ENCODE measurements around the gene MOCS3.

Gene MOCS3

GRCh38 chr20:50991076-50991475 lies 32.5 kb downstream of the MOCS3 start:
- no peak for TF ChIP-seq CTCF (IDR thresholded peaks at IDR 0.05; ENCODE audit: borderline replicate concordance, control extremely low read depth, extremely low read depth, insufficient read depth, missing control alignments)
- in situ Hi-C loops (cut with MboI; ENCODE audit: low sequenced_read_pairs, unreplicated experiment), result loop anchor here (10.0 to 25.0 kb wide), 2 partner anchors 334 to 621 kb away; no protein-coding TSS in a partner anchor
- DNase-seq (ENCODE audit: low spot score), result no peak

GRCh38 chr20:50992336-50992732 lies 33.7 kb downstream of the MOCS3 start:
- DNase-seq (ENCODE audit: low spot score), result no peak
- in situ Hi-C loops (cut with MboI; ENCODE audit: low sequenced_read_pairs, unreplicated experiment), result loop anchor here (10.0 to 25.0 kb wide), 2 partner anchors 332 to 620 kb away; no protein-coding TSS in a partner anchor
- peak; percentile 3 for TF ChIP-seq CTCF (IDR thresholded peaks at IDR 0.05; ENCODE audit: borderline replicate concordance, control extremely low read depth, extremely low read depth, insufficient read depth, missing control alignments)

- peak; percentile 22 for TF ChIP-seq CTCF (IDR thresholded peaks at IDR 0.05; ENCODE audit: borderline replicate concordance, control extremely low read depth, extremely low read depth, insufficient read depth, missing control alignments)
- peak; percentile 65 for DNase-seq (ENCODE audit: low spot score)
- in situ Hi-C loops (cut with MboI; ENCODE audit: low sequenced_read_pairs, unreplicated experiment), result loop anchor here (10.0 to 25.0 kb wide), 2 partner anchors 332 to 619 kb away; no protein-coding TSS in a partner anchor
These were observed 34.3 kb downstream of the MOCS3 start for GRCh38 chr20:50992733-50993457.

GRCh38 chr20:50993876-50994275 lies 35.3 kb downstream of the MOCS3 start:
- no peak for TF ChIP-seq CTCF (IDR thresholded peaks at IDR 0.05; ENCODE audit: borderline replicate concordance, control extremely low read depth, extremely low read depth, insufficient read depth, missing control alignments)
- in situ Hi-C loops (cut with MboI; ENCODE audit: low sequenced_read_pairs, unreplicated experiment), result loop anchor here (10.0 to 25.0 kb wide), 2 partner anchors 331 to 618 kb away; no protein-coding TSS in a partner anchor

GRCh38 chr20:50995506-50995905 lies 36.9 kb downstream of the MOCS3 start:
- TF ChIP-seq CTCF (IDR thresholded peaks at IDR 0.05; ENCODE audit: borderline replicate concordance, control extremely low read depth, extremely low read depth, insufficient read depth, missing control alignments), result no peak
- no peak for DNase-seq (ENCODE audit: low spot score)
- in situ Hi-C loops (cut with MboI; ENCODE audit: low sequenced_read_pairs, unreplicated experiment), result loop anchor here (10.0 to 25.0 kb wide), 2 partner anchors 329 to 617 kb away; no protein-coding TSS in a partner anchor

More at GRCh38 chr20:50993876-50994275, 35.3 kb downstream of the MOCS3 start:
- no peak for DNase-seq (ENCODE audit: low spot score)

- DNase-seq (ENCODE audit: low spot score), result no peak
- TF ChIP-seq CTCF (IDR thresholded peaks at IDR 0.05; ENCODE audit: borderline replicate concordance, control extremely low read depth, extremely low read depth, insufficient read depth, missing control alignments), result no peak
- in situ Hi-C loops (cut with MboI; ENCODE audit: low sequenced_read_pairs, unreplicated experiment), result loop anchor here (10.0 to 25.0 kb wide), 2 partner anchors 328 to 615 kb away; no protein-coding TSS in a partner anchor
These were observed 38.6 kb downstream of the MOCS3 start for GRCh38 chr20:50996901-50997865.
